ENCODE measurements around the gene PRSS27.
A peak's percentile ranks its signal among the peaks of the same experiment; 100 is the strongest.

The PRSS27 gene

GRCh38 chr16:2715519-2715918 lies 4.5 kb downstream of the PRSS27 start:
- H3K27ac Mint-ChIP-seq: no peak overlapping the region
- H3K4me1 Mint-ChIP-seq: no peaks in the 10 kb centered on the region
- DNase-seq: peak; percentile 93
- H3K36me3 Mint-ChIP-seq (ENCODE audit: low read depth): no peaks in the 10 kb centered on the region
- no peaks in the 10 kb centered on the region for H3K9me3 Mint-ChIP-seq
- H3K27me3 Mint-ChIP-seq (ENCODE audit: low read depth, poor library complexity): peaks cover 29% of the 10 kb centered on the region
- TF ChIP-seq CTCF (IDR thresholded peaks at IDR 0.05): no peak
- H3K4me3 Mint-ChIP-seq: no peak overlapping the region

GRCh38 chr16:2715064-2715463 lies 5.0 kb downstream of the PRSS27 start:
- no peaks in the 10 kb centered on the region for H3K4me1 Mint-ChIP-seq
- peaks cover 29% of the 10 kb centered on the region for H3K27me3 Mint-ChIP-seq (ENCODE audit: low read depth, poor library complexity)
- H3K9me3 Mint-ChIP-seq: no peaks in the 10 kb centered on the region
- H3K36me3 Mint-ChIP-seq (ENCODE audit: low read depth): no peaks in the 10 kb centered on the region
- no peak overlapping the region for H3K27ac Mint-ChIP-seq
- TF ChIP-seq CTCF (IDR thresholded peaks at IDR 0.05): no peak
- peak overlapping the region; percentile 14 for H3K4me3 Mint-ChIP-seq
- DNase-seq: no peak

DNA sequence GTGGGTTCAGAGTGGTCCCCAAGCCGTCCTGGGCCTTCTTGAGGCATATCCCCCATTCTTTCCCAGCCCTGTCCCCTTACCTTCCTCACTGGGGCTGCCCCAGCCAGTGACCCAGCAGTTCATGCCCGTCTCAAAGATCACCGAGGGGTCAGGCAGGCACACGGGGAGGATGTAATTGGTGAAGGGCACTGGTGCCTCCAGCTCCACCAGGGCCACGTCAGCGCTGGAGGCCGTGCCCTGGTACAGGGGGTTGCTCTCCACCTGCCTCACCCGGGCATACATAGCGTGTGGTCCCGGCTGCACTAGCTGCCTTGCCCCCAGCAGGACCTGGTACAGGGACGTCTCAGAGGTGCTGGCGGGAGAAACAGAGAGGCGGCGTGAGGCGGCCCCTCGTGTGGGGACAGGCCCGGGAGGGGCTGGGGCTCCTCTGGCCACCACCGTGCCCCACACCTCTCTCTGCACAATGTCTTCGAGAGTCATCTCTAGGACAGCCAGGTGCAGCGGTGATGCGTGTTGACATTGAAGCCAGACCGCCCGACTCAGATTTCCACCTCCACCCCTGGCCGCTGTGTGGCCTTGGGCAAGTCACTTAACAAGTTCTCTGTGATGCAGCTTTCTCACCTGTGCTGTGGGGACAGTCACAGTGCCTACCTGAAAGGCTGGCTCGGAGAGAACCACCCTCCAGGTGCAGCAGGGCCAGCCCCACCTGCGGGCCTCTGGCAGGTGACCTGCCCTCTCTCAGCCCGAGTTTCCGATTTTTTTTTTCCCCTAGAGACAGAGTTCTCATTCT lies 5.8 kb downstream of the PRSS27 start:
- no peaks in the 10 kb centered on the region for H3K4me1 Mint-ChIP-seq
- peaks cover 29% of the 10 kb centered on the region for H3K27me3 Mint-ChIP-seq (ENCODE audit: low read depth, poor library complexity)
- no peak for TF ChIP-seq CTCF (IDR thresholded peaks at IDR 0.05)
- H3K36me3 Mint-ChIP-seq (ENCODE audit: low read depth): no peaks in the 10 kb centered on the region
- H3K4me3 Mint-ChIP-seq: no peak overlapping the region
- no peak overlapping the region for H3K27ac Mint-ChIP-seq
- no peaks in the 10 kb centered on the region for H3K9me3 Mint-ChIP-seq
- no peak for DNase-seq

DNA sequence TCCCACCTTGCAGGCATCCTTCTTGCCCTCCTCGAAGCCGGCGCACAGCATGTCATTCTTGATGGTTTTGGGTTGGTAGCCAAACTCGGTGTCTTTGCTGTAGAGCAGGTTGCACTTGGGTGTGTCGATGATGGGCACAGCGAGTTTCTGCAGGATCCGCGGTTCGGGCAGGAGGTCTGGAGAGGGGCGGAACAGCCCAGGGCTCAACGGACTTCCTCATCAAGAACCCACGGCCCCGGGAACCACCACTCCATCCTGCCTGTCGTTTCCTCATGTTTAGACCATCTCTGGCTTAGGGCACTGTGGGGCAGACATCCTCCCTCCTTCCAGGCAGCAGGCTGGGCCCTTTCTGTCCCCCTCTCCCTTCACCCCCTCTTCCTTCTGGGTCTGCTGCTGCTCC lies 6.5 kb downstream of the PRSS27 start:
- no peak for TF ChIP-seq CTCF (IDR thresholded peaks at IDR 0.05)
- no peak for DNase-seq
- H3K27me3 Mint-ChIP-seq (ENCODE audit: low read depth, poor library complexity): peaks cover 29% of the 10 kb centered on the region
- H3K9me3 Mint-ChIP-seq: no peaks in the 10 kb centered on the region
- no peak overlapping the region for H3K27ac Mint-ChIP-seq
- no peaks in the 10 kb centered on the region for H3K36me3 Mint-ChIP-seq (ENCODE audit: low read depth)
- no peak overlapping the region for H3K4me3 Mint-ChIP-seq
- H3K4me1 Mint-ChIP-seq: no peaks in the 10 kb centered on the region

DNA sequence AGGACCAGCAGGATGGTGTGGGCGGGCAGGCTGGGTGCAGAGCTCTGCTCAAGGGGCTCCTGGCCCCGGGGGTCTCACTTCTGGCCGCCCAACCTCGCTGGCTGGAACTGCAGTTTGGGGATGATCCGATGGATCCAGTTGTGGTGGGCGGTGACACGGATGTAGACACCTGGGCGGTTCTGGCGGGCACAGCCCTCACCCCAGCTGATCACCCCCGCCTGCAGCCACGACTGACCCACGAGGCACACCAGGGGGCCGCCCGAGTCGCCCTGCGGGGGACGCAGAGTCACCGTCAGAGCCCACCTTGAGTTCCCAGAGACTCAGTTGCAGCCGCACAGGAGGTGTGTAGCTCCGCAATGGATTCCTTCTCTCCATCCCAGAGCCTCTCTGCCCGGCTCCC lies 7.5 kb downstream of the PRSS27 start:
- Mint-ChIP-seq H3K4me1 (no peaks in the 10 kb centered on the region), H3K9me3 (no peaks in the 10 kb centered on the region), H3K4me3 (no peak overlapping the region), H3K27ac (no peak overlapping the region), H3K36me3 (ENCODE audit: low read depth) (peaks cover 5% of the 10 kb centered on the region), H3K27me3 (ENCODE audit: low read depth, poor library complexity) (peaks cover 29% of the 10 kb centered on the region)
- no peak for TF ChIP-seq CTCF (IDR thresholded peaks at IDR 0.05)
- DNase-seq: no peak

GRCh38 chr16:2712063-2712441 lies 8.0 kb downstream of the PRSS27 start:
- DNase-seq: no peak
- Mint-ChIP-seq H3K27me3 (ENCODE audit: low read depth, poor library complexity) (peaks cover 26% of the 10 kb centered on the region), H3K27ac (no peak overlapping the region), H3K4me1 (no peaks in the 10 kb centered on the region), H3K4me3 (no peak overlapping the region), H3K9me3 (no peaks in the 10 kb centered on the region), H3K36me3 (ENCODE audit: low read depth) (peaks cover 5% of the 10 kb centered on the region)
- no peak for TF ChIP-seq CTCF (IDR thresholded peaks at IDR 0.05)
